Measurements from ENCODE around the gene TIMM29. TPM values are rescaled to one million over a fixed set of nuclear protein-coding genes. Genes with fewer than 3 reads are reported as not detected.
A peak's percentile ranks its signal among the peaks of the same experiment; 100 is the strongest.

The TIMM29 gene
- total RNA-seq, 1 donor from 2014 or later = 66.9 TPM

DNA sequence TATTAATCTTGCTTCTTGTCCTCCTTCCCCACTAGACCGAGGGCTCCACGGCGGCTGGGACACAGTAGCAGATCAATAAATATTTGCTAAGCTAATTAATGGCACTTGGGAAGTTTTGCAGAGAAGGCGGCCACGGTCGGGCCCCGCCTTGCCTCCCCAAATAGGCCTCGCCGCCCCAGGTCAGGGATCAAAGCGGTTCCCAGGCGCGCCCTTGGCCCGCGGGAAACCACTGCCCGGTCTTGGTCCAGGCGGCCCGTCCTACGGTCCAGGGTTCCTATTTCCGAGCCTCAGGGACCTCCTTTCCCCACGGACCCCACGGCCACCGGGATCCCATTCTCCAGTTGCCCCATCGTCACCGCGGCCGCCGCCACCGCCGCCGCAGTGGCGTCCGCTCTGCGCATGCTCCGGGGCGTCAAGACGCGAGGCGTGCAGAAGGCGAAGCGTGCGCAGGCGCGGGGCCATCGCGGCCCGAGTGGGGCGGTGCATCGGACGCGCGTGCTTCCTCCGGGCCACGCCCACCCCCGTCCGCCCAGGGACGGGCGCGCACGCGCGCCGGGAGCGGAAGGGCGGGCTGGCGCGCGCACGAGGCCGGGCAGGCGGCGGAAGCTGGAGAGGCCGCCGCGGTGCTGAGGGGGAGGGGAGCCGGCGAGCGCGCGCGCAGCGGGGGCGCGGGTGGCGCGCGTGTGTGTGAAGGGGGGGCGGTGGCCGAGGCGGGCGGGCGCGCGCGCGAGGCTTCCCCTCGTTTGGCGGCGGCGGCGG is 31.9 kb downstream of the TIMM29 start, which contains the start of gene SMARCA4:
Gene SMARCA4 (plus strand): TSS at position 717 of the 759 bp plus-strand sequence. CDS start 23,122 bp downstream, outside the sequence.
- H3K9me3 ChIP-seq = no peaks in the 10 kb centered on the region
- TF ChIP-seq, protein P1, sequence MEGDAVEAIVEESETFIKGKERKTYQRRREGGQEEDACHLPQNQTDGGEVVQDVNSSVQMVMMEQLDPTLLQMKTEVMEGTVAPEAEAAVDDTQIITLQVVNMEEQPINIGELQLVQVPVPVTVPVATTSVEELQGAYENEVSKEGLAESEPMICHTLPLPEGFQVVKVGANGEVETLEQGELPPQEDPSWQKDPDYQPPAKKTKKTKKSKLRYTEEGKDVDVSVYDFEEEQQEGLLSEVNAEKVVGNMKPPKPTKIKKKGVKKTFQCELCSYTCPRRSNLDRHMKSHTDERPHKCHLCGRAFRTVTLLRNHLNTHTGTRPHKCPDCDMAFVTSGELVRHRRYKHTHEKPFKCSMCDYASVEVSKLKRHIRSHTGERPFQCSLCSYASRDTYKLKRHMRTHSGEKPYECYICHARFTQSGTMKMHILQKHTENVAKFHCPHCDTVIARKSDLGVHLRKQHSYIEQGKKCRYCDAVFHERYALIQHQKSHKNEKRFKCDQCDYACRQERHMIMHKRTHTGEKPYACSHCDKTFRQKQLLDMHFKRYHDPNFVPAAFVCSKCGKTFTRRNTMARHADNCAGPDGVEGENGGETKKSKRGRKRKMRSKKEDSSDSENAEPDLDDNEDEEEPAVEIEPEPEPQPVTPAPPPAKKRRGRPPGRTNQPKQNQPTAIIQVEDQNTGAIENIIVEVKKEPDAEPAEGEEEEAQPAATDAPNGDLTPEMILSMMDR (IDR thresholded peaks at IDR 0.05) = no peak
- peak within 1 kb of the TSS; percentile 79 to 100 for H3K4me3 ChIP-seq
- H3K4me1 ChIP-seq = peaks cover 3 to 10% of the 10 kb centered on the region in 2 donors
- H3K27me3 ChIP-seq = no peaks in the 10 kb centered on the region
- intact Hi-C loops (cut with DNase I) = loop anchor here (1.0 to 2.0 kb wide), 3 partner anchors 16 to 89 kb away; partner anchors contain the start of genes CARM1, TIMM29 and YIPF2
- peak within 1 kb of the TSS; percentile 87 to 92 for H3K27ac ChIP-seq
- no peaks in the 10 kb centered on the region for H3K36me3 ChIP-seq
- peak; percentile 75 to 98 for DNase-seq (ENCODE audit: low spot score in 2 of 2)

DNA sequence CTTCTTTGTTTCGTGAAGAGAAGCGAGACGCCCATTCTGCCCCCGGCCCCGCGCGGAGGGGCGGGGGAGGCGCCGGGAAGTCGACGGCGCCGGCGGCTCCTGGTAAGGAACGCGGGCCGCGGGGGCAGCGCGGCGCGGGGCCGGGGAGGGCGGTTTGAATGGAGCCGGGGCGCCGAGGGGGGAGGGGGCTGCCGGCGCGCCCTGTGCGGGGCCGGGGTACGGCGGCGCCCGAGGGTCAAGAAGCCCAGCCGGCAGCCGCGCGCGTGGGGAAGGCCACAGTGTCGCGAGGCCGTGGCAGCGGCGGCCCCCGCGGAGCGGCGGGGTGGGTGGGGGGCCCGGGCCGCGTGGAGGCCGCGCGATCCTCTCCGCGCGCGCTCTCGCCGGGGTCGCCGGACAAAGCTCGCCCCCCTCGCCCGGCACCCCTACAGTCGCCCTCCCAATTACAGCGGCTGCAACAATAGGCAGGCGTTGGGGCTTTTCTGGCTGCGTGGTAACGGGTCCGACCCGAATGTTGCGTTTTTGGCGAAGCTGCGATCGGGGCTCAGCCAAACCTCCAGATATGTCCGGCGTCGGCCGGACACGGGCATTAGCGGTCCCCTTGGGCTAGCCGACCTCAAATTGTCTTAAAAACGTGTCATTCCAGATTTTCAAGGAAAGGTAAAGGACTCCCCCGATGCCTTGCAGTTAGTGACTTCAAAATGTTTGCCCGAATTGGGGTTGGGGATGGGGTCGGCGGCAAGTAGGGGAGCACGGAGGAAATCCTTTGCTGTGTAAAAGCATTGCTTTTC is 32.7 kb downstream of the TIMM29 start:
- Histone ChIP-seq H3K36me3 (no peaks in the 10 kb centered on the region), H3K27ac (peak overlapping the region; percentile 64 to 87), H3K4me1 (peaks cover 3 to 10% of the 10 kb centered on the region in 2 donors), H3K4me3 (peak overlapping the region; percentile 79 to 100), H3K27me3 (no peaks in the 10 kb centered on the region), H3K9me3 (no peaks in the 10 kb centered on the region)
- DNase-seq (ENCODE audit: low spot score in 2 of 2) = peak in 1 of 2 donors; percentile 67
- TF ChIP-seq, protein P1 (IDR thresholded peaks at IDR 0.05) = no peak
- intact Hi-C loops (cut with DNase I) = loop anchor here (1.0 to 2.0 kb wide), 2 partner anchors 32 to 90 kb away; partner anchors contain the start of genes CARM1, TIMM29 and YIPF2

DNA sequence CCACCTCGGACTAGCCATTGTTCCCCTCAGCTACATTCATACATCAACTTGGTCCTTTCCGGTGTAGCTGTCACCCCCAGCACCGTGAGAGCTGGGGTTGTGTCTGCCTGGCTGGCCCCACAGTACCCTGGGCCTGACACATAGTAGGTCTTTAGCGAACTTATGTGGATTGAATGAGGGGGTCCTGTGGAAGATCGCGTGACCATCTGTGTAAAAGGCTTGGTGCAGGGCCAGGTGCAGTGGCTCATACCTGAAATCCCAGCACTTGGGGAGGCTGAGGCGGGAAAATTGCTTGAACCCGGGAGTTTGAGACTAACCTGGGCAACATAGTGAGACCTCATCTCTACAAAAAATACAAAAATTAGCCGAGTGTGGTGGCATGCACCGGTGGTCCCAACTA is 34.3 kb downstream of the TIMM29 start:
- Histone ChIP-seq H3K27me3 (no peaks in the 10 kb centered on the region), H3K4me3 (peak overlapping the region in 1 of 2 donors; percentile 100), H3K9me3 (no peaks in the 10 kb centered on the region), H3K36me3 (no peaks in the 10 kb centered on the region), H3K27ac (no peak overlapping the region), H3K4me1 (peaks cover 3 to 10% of the 10 kb centered on the region in 2 donors)
- intact Hi-C loops (cut with DNase I) = no loop called here
- TF ChIP-seq, protein P1 (IDR thresholded peaks at IDR 0.05) = no peak
- no peak for DNase-seq (ENCODE audit: low spot score in 2 of 2)

DNA sequence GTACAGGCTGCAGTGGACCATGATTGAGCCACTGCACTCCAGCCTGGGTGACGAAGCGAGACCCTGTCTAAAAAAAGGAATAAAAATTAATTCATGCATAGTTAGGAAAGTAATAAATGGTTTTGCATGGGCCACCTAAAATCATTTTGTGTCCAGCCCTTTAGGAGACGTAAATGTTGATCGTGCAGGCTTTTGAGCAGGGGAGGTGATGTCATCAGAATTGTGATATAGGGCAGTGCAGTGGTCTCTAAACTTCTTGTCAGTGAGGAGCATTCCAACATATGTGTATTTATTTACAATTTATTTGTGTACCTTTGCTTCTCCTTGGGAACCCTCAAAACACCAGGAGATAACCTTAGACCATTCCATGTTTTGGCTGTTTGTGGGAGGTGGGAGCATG is 35.3 kb downstream of the TIMM29 start:
- DNase-seq (ENCODE audit: low spot score in 2 of 2) = no peak
- intact Hi-C loops (cut with DNase I) = no loop called here
- Histone ChIP-seq H3K36me3 (no peaks in the 10 kb centered on the region), H3K27me3 (no peaks in the 10 kb centered on the region), H3K27ac (no peak overlapping the region), H3K9me3 (no peaks in the 10 kb centered on the region), H3K4me3 (no peak overlapping the region), H3K4me1 (peaks cover 3 to 10% of the 10 kb centered on the region in 2 donors)
- TF ChIP-seq, protein P1 (IDR thresholded peaks at IDR 0.05) = no peak

DNA sequence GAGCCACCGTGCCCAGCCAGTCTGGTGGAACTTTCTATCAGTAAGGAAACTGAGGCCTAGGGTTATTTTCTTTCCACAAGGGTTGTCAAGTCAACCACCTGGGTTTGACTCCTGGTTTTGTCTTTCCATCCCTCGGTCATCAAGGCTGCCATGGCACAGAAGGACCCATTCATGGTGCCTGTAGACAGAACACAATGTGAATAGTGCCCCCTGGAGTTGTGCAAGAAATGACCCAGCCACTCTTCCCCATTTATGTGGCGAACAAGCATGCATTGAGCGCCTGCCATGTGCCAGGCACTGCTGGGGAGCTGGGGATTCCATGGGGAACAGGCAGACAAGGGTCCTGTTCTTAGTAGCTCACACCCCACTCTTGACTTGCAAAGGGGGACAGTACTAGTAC is 36.3 kb downstream of the TIMM29 start:
- TF ChIP-seq, protein P1 (IDR thresholded peaks at IDR 0.05) = no peak
- intact Hi-C loops (cut with DNase I) = no loop called here
- H3K4me1 ChIP-seq = peaks cover 2 to 10% of the 10 kb centered on the region in 2 donors
- no peaks in the 10 kb centered on the region for H3K9me3 ChIP-seq
- no peak overlapping the region for H3K27ac ChIP-seq
- no peaks in the 10 kb centered on the region for H3K36me3 ChIP-seq
- no peak overlapping the region for H3K4me3 ChIP-seq
- no peaks in the 10 kb centered on the region for H3K27me3 ChIP-seq
- no peak for DNase-seq (ENCODE audit: low spot score in 2 of 2)
